Panc1 (cell line): ENCODE results near the gene EVL. TPM values are rescaled to one million over a fixed set of nuclear protein-coding genes. Genes with fewer than 3 reads are reported as not detected.

Experiments
- ATAC-seq: fragments of 200-7000 bp; cut with Tn5 transposase; 2 replicates; pipeline ENCODE4 v1.9.1; 2020; ENCODE audit warnings: mild to moderate bottlenecking, moderate library complexity
- BruUV-seq: library from RNA; stranded (reverse); fragments of 400-500 nt; replicated peaks from 2 replicates; lab custom pipeline; 2021; lab: Mats Ljungman, UMichigan
- CTCF ChIA-PET: fragments of 300-600 bp; sonication (Branson Sonifier 250); formaldehyde crosslinking; loops from one replicate; lab custom pipeline; 2022; ENCODE audit warnings: antibody characterized with exemption; lab: Charles Lee
- POLR2A ChIA-PET: fragments of 300-600 bp; sonication (Branson Sonifier 250); formaldehyde crosslinking; loops from one replicate; lab custom pipeline; 2022; ENCODE audit warnings: antibody characterized with exemption; lab: Charles Lee
- DNase-seq: peaks from one replicate; pipeline ENCODE4 v3.0.0-alpha.2; 2010; ENCODE audit warnings: low read depth, low spot score
- H3K27ac ChIP-seq: 2 replicates; pipeline ENCODE4 v1.5.1; 2011; ENCODE audit warnings: mild to moderate bottlenecking, low read length, inconsistent platforms
- H3K27me3 ChIP-seq: fragments of 200-500 bp; sonication (Bioruptor generic); 2 replicates; pipeline ENCODE4 v1.6.0; 2014; ENCODE audit warnings: low read length, inconsistent platforms; ENCODE audit not compliant: control insufficient read depth, insufficient read depth
- H3K36me3 ChIP-seq: fragments of 200-500 bp; sonication (Bioruptor generic); 2 replicates; pipeline ENCODE4 v1.5.1; 2014; ENCODE audit warnings: inconsistent platforms, mild to moderate bottlenecking, low read length, moderate library complexity; ENCODE audit not compliant: control insufficient read depth, insufficient read depth
- H3K4me1 ChIP-seq: 2 replicates; pipeline ENCODE4 v1.5.1; 2011; ENCODE audit warnings: inconsistent platforms, mild to moderate bottlenecking, low read length, moderate library complexity; ENCODE audit not compliant: control insufficient read depth, insufficient read depth
- H3K4me3 ChIP-seq, 2 experiments: 2 replicates each; pipeline ENCODE4 v1.5.1; 2011 to 2012; ENCODE audit warnings: low read depth in 2 of 2, low read length in 2 of 2, mild to moderate bottlenecking in 2 of 2, inconsistent platforms in 1 of 2, moderate library complexity in 1 of 2
- H3K9me3 ChIP-seq: fragments of 200-500 bp; sonication (Bioruptor generic); 2 replicates; pipeline ENCODE4 v1.5.1; 2014; ENCODE audit warnings: low read depth, mild to moderate bottlenecking, inconsistent platforms, low read length, moderate library complexity; ENCODE audit not compliant: control insufficient read depth, insufficient read depth
- POLR2AphosphoS5 ChIP-seq: IDR thresholded peaks from 2 replicates; pipeline ENCODE4 v1.6.1; 2012; ENCODE audit warnings: mild to moderate bottlenecking, low read depth, low read length, moderate library complexity
- SIN3A ChIP-seq: IDR thresholded peaks from 2 replicates; pipeline ENCODE4 v1.6.1; 2012; ENCODE audit warnings: low read depth, mild to moderate bottlenecking, low read length, moderate library complexity, borderline replicate concordance; ENCODE audit not compliant: insufficient read depth
- TCF7L2 ChIP-seq: IDR thresholded peaks from 2 replicates; pipeline ENCODE4 v1.6.1; 2011; ENCODE audit warnings: mild to moderate bottlenecking, low read depth, low read length, inconsistent platforms
- in situ Hi-C: cut with HindIII; loops from 2 replicates; pipeline ENCODE4 v1.10.0; 2016; ENCODE audit warnings: low sequenced_read_pairs, low pct_unique_long_range_greater_than_20kb
- intact Hi-C: fragments of 100-400 bp; cut with micrococcal nuclease; formaldehyde crosslinking; loops from one replicate; pipeline ENCODE4 v1.10.0; 2022; ENCODE audit not compliant: unreplicated experiment
- total RNA-seq: library from RNA; stranded (reverse); gene quantifications from one replicate; pipeline ENCODE4 v1.2.1, GENCODE V29; 2021; ENCODE audit not compliant: unreplicated experiment
- TF ChIP-seq, protein P1 (sequence below): fragments of 450-650 bp; IDR thresholded peaks from 2 replicates; pipeline ENCODE4 v1.5.1; 2017; ENCODE audit warnings: mild to moderate bottlenecking
- TF ChIP-seq, protein P2 (sequence below), 2 experiments: IDR thresholded peaks; 2 replicates each; pipeline ENCODE4 v1.6.1; 2011 to 2012; ENCODE audit warnings: low read depth in 2 of 2, control low read depth in 1 of 2, low read length in 1 of 2, mild to moderate bottlenecking in 1 of 2, moderate library complexity in 1 of 2; ENCODE audit not compliant: insufficient read depth in 1 of 2

The EVL gene
- total RNA-seq, 1 experiment from 2014 or later = 38.3 TPM

DNA sequence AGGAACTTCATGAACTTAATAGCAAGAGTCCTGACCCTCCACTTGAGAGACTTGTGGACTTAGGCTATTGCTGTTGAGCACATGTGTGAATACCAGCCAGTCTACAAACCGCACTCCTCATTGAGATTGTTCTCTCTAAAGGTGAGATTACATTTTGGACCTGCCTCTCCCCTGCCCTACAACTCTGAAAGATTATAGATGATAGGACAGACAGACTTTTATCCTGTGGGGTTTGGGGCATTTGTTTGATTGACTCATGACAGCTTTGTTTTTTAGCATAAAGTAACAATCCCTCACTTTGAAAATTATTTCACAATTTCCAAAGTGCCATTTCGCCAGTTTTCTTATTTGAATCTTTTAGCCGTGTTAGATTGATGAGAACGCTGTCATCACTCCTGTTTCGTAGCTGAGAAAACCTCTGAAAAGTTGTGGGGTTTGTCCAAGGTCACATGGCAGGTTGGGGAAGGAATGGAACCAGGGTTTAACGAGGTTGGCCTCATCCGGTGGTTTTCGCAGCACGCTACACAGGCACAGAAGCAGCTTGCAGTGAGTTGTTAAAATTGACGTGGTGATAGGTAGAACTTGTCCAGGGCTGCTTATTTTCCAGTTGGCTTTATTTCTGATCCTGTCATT lies 836 bp downstream of the EVL start:
- TF ChIP-seq, protein P1, sequence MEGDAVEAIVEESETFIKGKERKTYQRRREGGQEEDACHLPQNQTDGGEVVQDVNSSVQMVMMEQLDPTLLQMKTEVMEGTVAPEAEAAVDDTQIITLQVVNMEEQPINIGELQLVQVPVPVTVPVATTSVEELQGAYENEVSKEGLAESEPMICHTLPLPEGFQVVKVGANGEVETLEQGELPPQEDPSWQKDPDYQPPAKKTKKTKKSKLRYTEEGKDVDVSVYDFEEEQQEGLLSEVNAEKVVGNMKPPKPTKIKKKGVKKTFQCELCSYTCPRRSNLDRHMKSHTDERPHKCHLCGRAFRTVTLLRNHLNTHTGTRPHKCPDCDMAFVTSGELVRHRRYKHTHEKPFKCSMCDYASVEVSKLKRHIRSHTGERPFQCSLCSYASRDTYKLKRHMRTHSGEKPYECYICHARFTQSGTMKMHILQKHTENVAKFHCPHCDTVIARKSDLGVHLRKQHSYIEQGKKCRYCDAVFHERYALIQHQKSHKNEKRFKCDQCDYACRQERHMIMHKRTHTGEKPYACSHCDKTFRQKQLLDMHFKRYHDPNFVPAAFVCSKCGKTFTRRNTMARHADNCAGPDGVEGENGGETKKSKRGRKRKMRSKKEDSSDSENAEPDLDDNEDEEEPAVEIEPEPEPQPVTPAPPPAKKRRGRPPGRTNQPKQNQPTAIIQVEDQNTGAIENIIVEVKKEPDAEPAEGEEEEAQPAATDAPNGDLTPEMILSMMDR = no peak
- TF ChIP-seq POLR2AphosphoS5 (no peak), SIN3A (no peak), TCF7L2 (no peak)
- TF ChIP-seq, protein P2, sequence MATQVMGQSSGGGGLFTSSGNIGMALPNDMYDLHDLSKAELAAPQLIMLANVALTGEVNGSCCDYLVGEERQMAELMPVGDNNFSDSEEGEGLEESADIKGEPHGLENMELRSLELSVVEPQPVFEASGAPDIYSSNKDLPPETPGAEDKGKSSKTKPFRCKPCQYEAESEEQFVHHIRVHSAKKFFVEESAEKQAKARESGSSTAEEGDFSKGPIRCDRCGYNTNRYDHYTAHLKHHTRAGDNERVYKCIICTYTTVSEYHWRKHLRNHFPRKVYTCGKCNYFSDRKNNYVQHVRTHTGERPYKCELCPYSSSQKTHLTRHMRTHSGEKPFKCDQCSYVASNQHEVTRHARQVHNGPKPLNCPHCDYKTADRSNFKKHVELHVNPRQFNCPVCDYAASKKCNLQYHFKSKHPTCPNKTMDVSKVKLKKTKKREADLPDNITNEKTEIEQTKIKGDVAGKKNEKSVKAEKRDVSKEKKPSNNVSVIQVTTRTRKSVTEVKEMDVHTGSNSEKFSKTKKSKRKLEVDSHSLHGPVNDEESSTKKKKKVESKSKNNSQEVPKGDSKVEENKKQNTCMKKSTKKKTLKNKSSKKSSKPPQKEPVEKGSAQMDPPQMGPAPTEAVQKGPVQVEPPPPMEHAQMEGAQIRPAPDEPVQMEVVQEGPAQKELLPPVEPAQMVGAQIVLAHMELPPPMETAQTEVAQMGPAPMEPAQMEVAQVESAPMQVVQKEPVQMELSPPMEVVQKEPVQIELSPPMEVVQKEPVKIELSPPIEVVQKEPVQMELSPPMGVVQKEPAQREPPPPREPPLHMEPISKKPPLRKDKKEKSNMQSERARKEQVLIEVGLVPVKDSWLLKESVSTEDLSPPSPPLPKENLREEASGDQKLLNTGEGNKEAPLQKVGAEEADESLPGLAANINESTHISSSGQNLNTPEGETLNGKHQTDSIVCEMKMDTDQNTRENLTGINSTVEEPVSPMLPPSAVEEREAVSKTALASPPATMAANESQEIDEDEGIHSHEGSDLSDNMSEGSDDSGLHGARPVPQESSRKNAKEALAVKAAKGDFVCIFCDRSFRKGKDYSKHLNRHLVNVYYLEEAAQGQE (IDR thresholded peaks at IDR 0.05; ENCODE audit: insufficient read depth in 1 of 2, low read depth in 2 of 2, low read length in 1 of 2) = no peak
- ChIA-PET CTCF (no interaction called here), POLR2A (no interaction called here)
- DNase-seq = no peak
- Histone ChIP-seq H3K36me3 (no peaks in the 10 kb centered on the region), H3K4me1 (no peaks in the 10 kb centered on the region), H3K27me3 (no peaks in the 10 kb centered on the region), H3K27ac (no peak overlapping the region), H3K4me3 (no peak overlapping the region), H3K9me3 (no peaks in the 10 kb centered on the region)
- BruUV-seq = no TSS peak
- no peak for ATAC-seq
- in situ Hi-C loops = no loop called here
- intact Hi-C loops = no loop called here

DNA sequence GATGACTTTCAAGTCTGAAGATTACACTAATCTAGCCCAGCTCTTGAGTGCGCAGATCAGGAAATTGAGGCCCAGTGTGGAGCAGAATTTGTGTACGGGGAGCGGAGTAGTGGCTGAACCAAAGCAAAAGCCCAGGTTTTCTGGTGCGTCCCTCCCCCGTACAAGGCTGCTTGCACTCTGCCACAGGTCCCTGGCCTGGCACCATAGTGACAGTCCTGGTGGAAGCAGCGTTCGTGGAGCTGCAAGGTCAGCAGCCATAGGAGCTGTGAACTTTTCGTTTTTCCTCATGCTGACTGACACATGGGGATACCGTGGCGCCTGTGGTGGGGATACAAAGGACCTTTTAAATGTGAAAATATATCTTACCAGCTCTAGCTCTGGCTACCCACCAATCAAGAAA lies 1.7 kb downstream of the EVL start:
- intact Hi-C loops = no loop called here
- POLR2A ChIA-PET = no interaction called here
- no TSS peak for BruUV-seq
- Histone ChIP-seq H3K27ac (no peak overlapping the region), H3K27me3 (no peaks in the 10 kb centered on the region), H3K9me3 (no peaks in the 10 kb centered on the region), H3K4me1 (no peaks in the 10 kb centered on the region), H3K36me3 (no peaks in the 10 kb centered on the region), H3K4me3 (no peak overlapping the region)
- DNase-seq (no peak), ATAC-seq (no peak)
- CTCF ChIA-PET = no interaction called here
- TF ChIP-seq, protein P1 = no peak
- in situ Hi-C loops = no loop called here
